Lower lobe of right lung (tissue), 2 donors: ENCODE data around the gene SND1. TPM values are rescaled to one million over a fixed set of nuclear protein-coding genes. Genes with fewer than 3 reads are reported as not detected.

Source experiments
- ATAC-seq, 2 donors: fragments of 200-7000 bp; cut with Tn5 transposase; one replicate each; pipeline ENCODE4 v1.9.1; 2020 to 2022; ENCODE audit warnings: mild to moderate bottlenecking in 2 of 2, moderate library complexity in 2 of 2
- DNase-seq: peaks from one replicate; pipeline ENCODE4 v3.0.0-alpha.2; 2020
- H3K27ac ChIP-seq: fragments of 200-600 bp; one replicate; pipeline ENCODE4 v1.8.0; 2022
- H3K27me3 ChIP-seq: fragments of 200-600 bp; one replicate; pipeline ENCODE4 v1.8.0; 2022; ENCODE audit warnings: low read depth
- H3K36me3 ChIP-seq: fragments of 200-600 bp; one replicate; pipeline ENCODE4 v1.8.0; 2022; ENCODE audit warnings: mild to moderate bottlenecking
- H3K4me1 ChIP-seq: fragments of 200-600 bp; one replicate; pipeline ENCODE4 v1.8.0; 2022
- H3K4me3 ChIP-seq: fragments of 200-600 bp; one replicate; pipeline ENCODE4 v1.8.0; 2022; ENCODE audit warnings: mild to moderate bottlenecking
- H3K9me3 ChIP-seq: fragments of 200-600 bp; one replicate; pipeline ENCODE4 v1.8.0; 2022
- CTCF ChIP-seq: fragments of 200-600 bp; IDR thresholded peaks from one replicate; pipeline ENCODE4 v1.8.0; 2022; ENCODE audit warnings: antibody characterized with exemption, mild to moderate bottlenecking
- intact Hi-C: fragments of 100-400 bp; cut with DNase I; formaldehyde crosslinking; loops from one replicate; pipeline ENCODE4 v1.11.0; 2022
- total RNA-seq: library from RNA; stranded (reverse); fragmentation: NEBNext Ultra II Directional; extraction: Animal tissue kit (Norgen Biotek cat#: 25700); gene quantifications from one replicate; pipeline ENCODE4 v1.2.1, GENCODE V29; 2021
- donor health status: DM: no; HTN: yes; CAD: no; lungs with severe emphysema.

The SND1 gene
- total RNA-seq, 1 donor from 2014 or later = 142 TPM

DNA sequence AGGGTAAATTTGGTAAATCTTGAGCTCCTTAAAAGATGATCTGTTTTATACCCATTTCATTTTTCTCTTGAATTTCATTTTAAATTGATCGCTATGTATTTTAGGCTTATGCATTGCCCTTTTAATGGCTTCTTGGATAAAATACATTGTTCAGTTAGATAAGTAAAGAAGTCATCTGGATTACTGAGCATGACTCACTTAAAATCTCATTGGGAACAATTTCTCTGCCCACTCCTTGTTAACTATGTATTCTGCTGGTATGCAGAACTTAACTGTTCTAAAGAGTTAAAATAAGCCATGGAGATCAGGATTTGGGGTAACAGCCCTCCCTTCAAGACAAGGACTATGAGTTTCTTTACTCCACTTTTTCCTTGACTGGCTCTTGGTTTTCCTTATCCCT lies 134.2 kb downstream of the SND1 start:
- no peak overlapping the region for H3K4me3 ChIP-seq
- no peaks in the 10 kb centered on the region for H3K27me3 ChIP-seq
- peaks cover 37% of the 10 kb centered on the region for H3K4me1 ChIP-seq
- ATAC-seq (no peak), DNase-seq (no peak)
- no peak overlapping the region for H3K27ac ChIP-seq
- no peaks in the 10 kb centered on the region for H3K9me3 ChIP-seq
- H3K36me3 ChIP-seq = no peaks in the 10 kb centered on the region
- no peak for TF ChIP-seq CTCF
- intact Hi-C loops = no loop called here

DNA sequence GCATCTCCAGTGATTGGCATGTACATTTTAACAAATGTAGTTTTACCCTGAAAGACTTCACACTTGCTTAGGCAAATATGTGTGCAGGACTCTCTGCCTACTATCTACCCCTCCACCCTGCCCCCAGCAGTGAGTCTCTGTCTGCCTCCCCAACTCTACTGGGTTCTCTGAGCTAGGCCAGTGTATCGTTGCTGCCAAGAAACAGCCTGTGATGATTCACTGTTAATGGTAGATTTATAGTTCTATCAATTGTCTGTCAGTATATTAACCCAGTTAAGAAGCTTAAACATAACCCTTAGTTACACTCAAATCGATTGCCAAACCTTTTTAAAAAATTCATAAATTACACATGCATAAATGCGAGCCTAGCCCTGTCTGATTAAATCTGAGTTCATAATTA lies 137.0 kb downstream of the SND1 start:
- ATAC-seq = no peak
- TF ChIP-seq CTCF = no peak

GRCh38 chr7:127791446-127792189 lies 139.6 kb downstream of the SND1 start:
- DNase-seq (no peak), ATAC-seq (no peak)
- H3K27me3 ChIP-seq = no peaks in the 10 kb centered on the region
- H3K27ac ChIP-seq = no peak overlapping the region
- no peak for TF ChIP-seq CTCF
- no peaks in the 10 kb centered on the region for H3K9me3 ChIP-seq
- H3K36me3 ChIP-seq = no peaks in the 10 kb centered on the region
- intact Hi-C loops = no loop called here
- peaks cover 17% of the 10 kb centered on the region for H3K4me1 ChIP-seq
- H3K4me3 ChIP-seq = no peak overlapping the region

More for the DNA sequence above, 137.0 kb downstream of the SND1 start:
- peaks cover 17% of the 10 kb centered on the region for H3K4me1 ChIP-seq
- no peak for DNase-seq
- H3K27me3 ChIP-seq = no peaks in the 10 kb centered on the region
- H3K27ac ChIP-seq = no peak overlapping the region
- H3K36me3 ChIP-seq = no peaks in the 10 kb centered on the region
- H3K9me3 ChIP-seq = no peaks in the 10 kb centered on the region
- H3K4me3 ChIP-seq = no peak overlapping the region
- intact Hi-C loops = no loop called here

DNA sequence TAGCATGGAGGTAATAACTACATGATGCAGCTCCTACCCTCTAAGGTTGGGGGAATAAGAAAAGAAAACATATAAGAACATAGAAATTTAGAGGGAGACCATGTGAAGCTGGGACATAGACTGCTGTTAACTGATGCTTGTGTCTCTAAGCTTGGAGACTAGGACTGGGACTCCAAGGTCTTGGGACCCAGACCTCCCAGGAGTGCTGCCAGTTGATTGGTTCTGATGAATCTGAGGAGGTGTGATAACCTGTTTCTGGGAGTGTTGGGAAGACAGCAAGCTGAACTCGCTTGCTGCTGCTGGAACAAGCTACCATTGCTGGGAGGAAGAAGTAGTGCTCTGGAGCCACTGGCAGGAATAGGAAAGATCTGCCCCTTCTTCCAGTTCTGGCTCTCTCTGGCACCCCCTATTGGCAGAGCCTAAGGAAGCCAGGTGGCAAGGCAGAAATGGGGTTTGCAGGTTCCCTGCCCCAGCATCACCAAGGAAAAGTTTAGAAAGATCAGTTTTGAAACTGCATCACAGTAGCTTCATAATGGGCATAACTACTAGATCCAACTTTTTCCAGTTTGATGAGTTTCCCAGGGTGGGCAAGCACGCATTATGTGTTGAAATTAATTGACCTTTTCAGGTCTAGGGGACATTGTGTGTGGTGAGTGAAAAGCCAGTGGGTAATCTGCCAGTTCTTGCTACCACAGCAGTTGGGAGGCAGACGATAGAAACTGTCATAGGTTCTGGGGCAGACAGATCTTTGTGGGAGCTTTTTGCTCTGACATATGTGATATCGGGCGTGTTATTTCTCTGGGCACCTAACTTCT lies 140.7 kb downstream of the SND1 start:
- DNase-seq (no peak), ATAC-seq (peak; percentile 68 to 72)
- H3K4me1 ChIP-seq = peaks cover 13% of the 10 kb centered on the region
- H3K27ac ChIP-seq = no peak overlapping the region
- no peak overlapping the region for H3K4me3 ChIP-seq
- no peaks in the 10 kb centered on the region for H3K27me3 ChIP-seq
- H3K36me3 ChIP-seq = no peaks in the 10 kb centered on the region
- no peaks in the 10 kb centered on the region for H3K9me3 ChIP-seq
- intact Hi-C loops = no loop called here
- TF ChIP-seq CTCF = peak; percentile 47

DNA sequence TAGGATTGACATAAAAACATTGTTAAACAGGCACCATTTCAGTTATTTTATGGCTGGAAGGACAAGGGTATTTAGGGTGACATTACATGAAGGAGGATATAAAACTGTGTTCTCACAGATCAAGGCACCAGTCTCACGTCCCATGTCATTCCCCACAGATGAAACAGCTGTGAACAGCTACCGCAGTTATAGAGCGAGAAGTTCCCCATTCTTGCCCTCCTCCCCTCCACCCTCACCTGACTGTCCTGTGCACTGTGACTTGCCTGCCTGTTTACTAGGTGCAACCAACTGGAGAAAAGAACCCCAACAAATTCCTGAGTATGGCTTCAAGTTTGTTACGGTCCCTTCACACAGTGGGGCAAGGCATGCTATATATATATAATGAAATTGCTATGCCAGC lies 141.6 kb downstream of the SND1 start:
- Histone ChIP-seq H3K27me3 (no peaks in the 10 kb centered on the region), H3K27ac (no peak overlapping the region), H3K4me1 (peaks cover 17% of the 10 kb centered on the region), H3K4me3 (no peak overlapping the region), H3K9me3 (no peaks in the 10 kb centered on the region), H3K36me3 (no peaks in the 10 kb centered on the region)
- ATAC-seq = peak; percentile 36 to 56
- no peak for DNase-seq
- TF ChIP-seq CTCF = no peak
- intact Hi-C loops = no loop called here
